GM12878 (cell line): ENCODE data around the gene SORBS1. TPM values are rescaled to one million over a fixed set of nuclear protein-coding genes. Genes with fewer than 3 reads are reported as not detected.

Experiments used
- ATAC-seq: fragments of 200-7000 bp; cut with Tn5 transposase; 3 replicates; pipeline ENCODE4 v1.9.1; 2020; ENCODE audit warnings: mild to moderate bottlenecking, moderate library complexity
- BruUV-seq: library from RNA; stranded (reverse); fragments of 400-500 nt; replicated peaks from 2 replicates; lab custom pipeline; 2021; lab: Mats Ljungman, UMichigan
- CTCF ChIA-PET: fragments of 300-600 bp; sonication (Branson Sonifier 250); formaldehyde crosslinking; extraction: SDS; loops from one replicate; lab custom pipeline; 2021; ENCODE audit warnings: inconsistent platforms; lab: Yijun Ruan, JAX
- POLR2A ChIA-PET: fragments of 350-600 bp; formaldehyde crosslinking; extraction: SDS; loops from one replicate; lab custom pipeline; 2021; ENCODE audit warnings: inconsistent platforms; lab: Charles Lee
- RAD21 ChIA-PET: fragments of 300-600 bp; sonication (Branson Sonifier 250); formaldehyde crosslinking; loops from one replicate; lab custom pipeline; 2023; ENCODE audit warnings: antibody characterized with exemption; ENCODE audit not compliant: unreplicated experiment; lab: Charles Lee
- SMC1A ChIA-PET: fragments of 300-600 bp; sonication (Branson Sonifier 250); formaldehyde crosslinking; loops from one replicate; lab custom pipeline; 2023; ENCODE audit not compliant: unreplicated experiment, uncharacterized antibody; lab: Charles Lee
- DNase-seq: peaks from one replicate; pipeline ENCODE4 v3.0.0-alpha.2; 2011; ENCODE audit warnings: low read depth, low spot score
- FAIRE-seq: peaks from 3 replicates; lab custom pipeline; 2011; peaks lifted over from hg19 to GRCh38; lab: Jason Lieb, UNC
- H2AFZ ChIP-seq: 2 replicates; pipeline ENCODE4 v1.6.0; 2011; ENCODE audit warnings: low read depth, low read length, control low read depth; ENCODE audit not compliant: control insufficient read depth
- H3K27ac ChIP-seq: 2 replicates; pipeline ENCODE4 v1.5.1; 2011; ENCODE audit warnings: control low read depth; ENCODE audit not compliant: control insufficient read depth, insufficient read depth
- H3K27me3 ChIP-seq, 2 experiments: replicated peaks in 1 of 2; 2 replicates each; pipeline versions ENCODE4 v1.6.0 to v1.6.1; 2011; ENCODE audit warnings: low read length in 1 of 2; ENCODE audit not compliant: control insufficient read depth in 2 of 2, insufficient read depth in 2 of 2
- H3K36me3 ChIP-seq, 2 experiments: 2 replicates each; pipeline ENCODE4 v1.5.1; 2011; ENCODE audit warnings: low read length in 1 of 2; ENCODE audit not compliant: control insufficient read depth in 2 of 2, insufficient read depth in 2 of 2
- H3K4me1 ChIP-seq: 2 replicates; pipeline ENCODE4 v1.6.1; 2011; ENCODE audit warnings: mild to moderate bottlenecking, low read length, moderate library complexity, mixed read lengths; ENCODE audit not compliant: control insufficient read depth, insufficient read depth
- H3K4me2 ChIP-seq: 2 replicates; pipeline ENCODE4 v1.6.0; 2011; ENCODE audit warnings: control low read depth; ENCODE audit not compliant: control insufficient read depth, insufficient read depth
- H3K4me3 ChIP-seq: fragments of 200-600 bp; sonication (generic); 2 replicates; pipeline ENCODE4 v1.5.1; 2016
- H3K79me2 ChIP-seq: 2 replicates; pipeline ENCODE4 v1.6.0; 2011; ENCODE audit warnings: low read length; ENCODE audit not compliant: control insufficient read depth, insufficient read depth
- H3K9ac ChIP-seq: 2 replicates; pipeline ENCODE4 v1.8.0; 2011; ENCODE audit warnings: low read length, control low read depth, mixed read lengths; ENCODE audit not compliant: control insufficient read depth, insufficient read depth
- H3K9me3 ChIP-seq: replicated peaks from 3 replicates; pipeline ENCODE4 v1.5.1; 2011; ENCODE audit warnings: mild to moderate bottlenecking, low read length; ENCODE audit not compliant: control insufficient read depth, insufficient read depth
- H4K20me1 ChIP-seq: 2 replicates; pipeline ENCODE4 v1.6.0; 2011; ENCODE audit not compliant: control insufficient read depth, insufficient read depth
- FOXK2 ChIP-seq: fragments of 450-650 bp; IDR thresholded peaks from 2 replicates; pipeline ENCODE4 v1.6.1; 2017; ENCODE audit warnings: mild to moderate bottlenecking, moderate library complexity
- MEF2A ChIP-seq: IDR thresholded peaks from 2 replicates; pipeline ENCODE4 v1.6.1; 2011; ENCODE audit warnings: low read depth, mild to moderate bottlenecking, low read length, moderate library complexity; ENCODE audit not compliant: insufficient read depth
- MXI1 ChIP-seq: fragments of 150-350 bp; IDR thresholded peaks from 2 replicates; pipeline ENCODE4 v1.6.1; 2011; ENCODE audit warnings: low read depth, mild to moderate bottlenecking, inconsistent platforms, low read length, improper control_type of control experiment
- MYC ChIP-seq: IDR thresholded peaks from 2 replicates; pipeline ENCODE4 v1.6.1; 2011; ENCODE audit warnings: mild to moderate bottlenecking, low read length, moderate library complexity, inconsistent platforms; ENCODE audit not compliant: insufficient read depth, insufficient replicate concordance, insufficient read length, severe bottlenecking
- NFIC ChIP-seq: IDR thresholded peaks from 2 replicates; pipeline ENCODE4 v1.6.1; 2012; ENCODE audit warnings: low read depth, mild to moderate bottlenecking, inconsistent platforms, low read length, moderate library complexity
- PAX8 ChIP-seq: fragments of 450-650 bp; IDR thresholded peaks from 2 replicates; pipeline ENCODE4 v1.6.1; 2017; ENCODE audit warnings: mild to moderate bottlenecking, moderate library complexity
- RB1 ChIP-seq: fragments of 450-650 bp; formaldehyde crosslinking; IDR thresholded peaks from 2 replicates; pipeline ENCODE4 v1.6.1; 2017; ENCODE audit warnings: mild to moderate bottlenecking, borderline replicate concordance
- SREBF2 ChIP-seq: IDR thresholded peaks from 2 replicates; pipeline ENCODE4 v1.6.1; 2012; ENCODE audit warnings: mild to moderate bottlenecking, low read length
- TAF1 ChIP-seq: IDR thresholded peaks from 2 replicates; pipeline ENCODE4 v1.6.1; 2011; ENCODE audit warnings: mild to moderate bottlenecking, low read depth, low read length, borderline replicate concordance
- YBX1 ChIP-seq: fragments of 450-650 bp; IDR thresholded peaks from 2 replicates; pipeline ENCODE4 v1.6.1; 2016; ENCODE audit warnings: antibody characterized with exemption
- WGBS: methylation state at CpG from one replicate; pipeline ENCODE4 v1.1.6; 2016; ENCODE audit warnings: low lambda C conversion rate; ENCODE audit not compliant: insufficient replicate concordance, insufficient coverage; ENCODE audit errors: missing lambda C conversion rate; 5-methylcytosine and 5-hydroxymethylcytosine counted together
- in situ Hi-C: fragments of 300-500 bp; cut with MboI; formaldehyde crosslinking; loops from 9 replicates; pipeline ENCODE4 v1.14.3; 2018; ENCODE audit warnings: mixed read lengths
- intact Hi-C: fragments of 100-400 bp; cut with micrococcal nuclease; formaldehyde crosslinking; loops from one replicate; pipeline ENCODE4 v1.14.2; 2022; ENCODE audit not compliant: unreplicated experiment
- polyA plus RNA-seq, 11 experiments: library from polyadenylated mRNA; depleted of rRNA in 4 of 11; unstranded in 6 of 11; stranded (reverse) in 5 of 11; fragments of >200 nt; fragmentation: Nextera tagmentation in 4 of 11; fragmentation: Illumina TruSeq in 1 of 11; extraction: Ambion mirVana in 4 of 11; extraction: Trizol in 1 of 11; gene quantifications; 1 replicate in 1 of 11; 2 replicates in 10 of 11; pipeline versions ENCODE4 v1.2.1 to v1.2.3, GENCODE V29; 2011 to 2016; ENCODE audit warnings: inconsistent platforms in 2 of 11, missing spikeins in 2 of 11, low read depth in 1 of 11
- total RNA-seq, 4 experiments: library from RNA; depleted of rRNA in 3 of 4; stranded (reverse); fragments of >200 nt in 3 of 4; fragmentation: Illumina TruSeq in 1 of 4; extraction: Trizol in 1 of 4; gene quantifications; 2 replicates each; pipeline versions ENCODE4 v1.2.1 to v1.2.3, GENCODE V29; 2013 to 2021
- TF ChIP-seq, protein P1 (sequence below): IDR thresholded peaks from 2 replicates; pipeline ENCODE4 v1.6.1; 2012; ENCODE audit warnings: mild to moderate bottlenecking, low read depth, low read length
- TF ChIP-seq, protein P2 (sequence below): IDR thresholded peaks from 2 replicates; pipeline ENCODE4 v1.6.1; 2011; ENCODE audit warnings: low read depth, mild to moderate bottlenecking, low read length, moderate library complexity, borderline replicate concordance; ENCODE audit errors: extremely low read depth
- TF ChIP-seq, protein P3 (sequence below): IDR thresholded peaks from 2 replicates; pipeline ENCODE4 v1.6.1; 2011; ENCODE audit warnings: low read depth, low read length, improper control_type of control experiment, borderline replicate concordance

Gene SORBS1
- total and polyA plus RNA-seq, 10 of the 15 experiments (the other 5 are each of a cell fraction or from before 2014, with no cell fraction given), result 0.13 to 0.75 (median 0.39) TPM

DNA sequence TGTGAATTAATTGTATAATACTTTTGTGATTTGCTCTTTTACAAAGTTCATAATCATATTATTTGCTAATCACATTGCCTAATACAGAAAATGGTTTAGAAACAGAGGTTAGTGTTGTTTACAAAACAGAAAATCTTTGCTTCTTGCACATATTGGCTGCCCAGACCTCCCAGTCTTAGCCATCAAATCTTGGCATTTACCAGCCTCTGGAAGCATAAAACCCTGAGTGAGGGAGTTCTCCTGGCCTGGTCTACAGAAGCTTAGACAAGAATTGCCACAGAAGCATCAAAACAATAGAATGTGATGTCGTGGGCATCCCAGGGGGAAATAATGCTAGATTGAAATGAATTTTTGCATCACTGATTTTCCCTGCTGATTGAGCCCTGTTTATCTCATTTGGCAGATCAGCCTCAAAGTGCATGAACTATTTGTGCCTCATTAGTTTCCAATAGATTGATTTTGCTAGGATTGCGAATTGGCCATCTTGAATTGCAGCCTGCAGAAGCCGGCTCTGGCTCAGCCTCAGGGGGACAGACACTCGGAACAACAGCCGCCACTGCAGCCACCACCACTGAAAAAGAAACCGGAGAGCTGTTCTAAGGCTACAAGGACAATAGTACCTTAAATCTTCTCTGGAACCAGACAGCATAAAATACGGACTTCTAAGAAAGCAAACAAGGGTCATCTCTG lies 11.1 kb upstream of the SORBS1 start:
- Histone ChIP-seq H3K27ac (no peak overlapping the region), H3K36me3 (no peaks in the 10 kb centered on the region), H3K4me1 (no peaks in the 10 kb centered on the region), H3K27me3 (peaks cover 2% of the 10 kb centered on the region in 2 experiments; a peak in 3 of 4 replicates), H3K79me2 (no peaks in the 10 kb centered on the region), H3K9me3 (no peaks in the 10 kb centered on the region), H3K9ac (no peak overlapping the region), H2AFZ (no peak overlapping the region), H4K20me1 (no peaks in the 10 kb centered on the region), H3K4me2 (no peak overlapping the region), H3K4me3 (no peak overlapping the region)
- RAD21 ChIA-PET, result no interaction called here
- BruUV-seq, result no TSS peak
- SMC1A ChIA-PET, result no interaction called here
- POLR2A ChIA-PET, result no interaction called here
- TF ChIP-seq FOXK2, result no peak
- TF ChIP-seq TAF1, result no peak
- intact Hi-C loops (no loop called here), in situ Hi-C loops (no loop called here)
- FAIRE-seq (no peak), ATAC-seq (no peak), DNase-seq (no peak)
- CTCF ChIA-PET, result no interaction called here
- WGBS, result 37% methylated on average over 7 of the region's 7 CpGs

DNA sequence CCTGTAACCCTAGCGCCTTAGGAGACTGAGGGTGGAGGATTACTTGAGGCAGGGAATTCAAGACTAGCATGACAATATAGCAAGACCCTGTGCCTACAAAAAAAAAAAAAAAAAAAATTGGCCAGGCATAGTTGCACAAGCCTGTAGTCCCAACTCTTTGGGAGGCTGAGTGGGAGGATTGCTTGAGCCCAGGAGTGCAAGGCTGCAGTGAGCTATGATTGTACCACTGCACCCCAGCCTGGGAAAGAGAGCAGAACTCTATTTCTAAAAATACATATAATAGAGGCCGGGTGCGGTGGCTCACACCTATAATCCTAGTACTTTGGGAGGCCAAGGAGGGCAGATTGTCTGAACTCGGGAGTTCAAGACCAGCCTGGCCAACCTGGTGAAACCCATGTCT lies 10.2 kb upstream of the SORBS1 start:
- ChIA-PET CTCF (no interaction called here), SMC1A (no interaction called here), POLR2A (no interaction called here), RAD21 (no interaction called here)
- DNase-seq, result no peak
- Histone ChIP-seq H4K20me1 (no peaks in the 10 kb centered on the region), H3K27ac (no peak overlapping the region), H3K36me3 (no peaks in the 10 kb centered on the region), H3K79me2 (no peaks in the 10 kb centered on the region), H2AFZ (no peak overlapping the region), H3K9ac (no peak overlapping the region), H3K4me1 (no peaks in the 10 kb centered on the region), H3K27me3 (peaks cover 2% of the 10 kb centered on the region in 2 experiments; a peak in 3 of 4 replicates), H3K4me3 (no peak overlapping the region), H3K9me3 (no peaks in the 10 kb centered on the region), H3K4me2 (no peak overlapping the region)
- FAIRE-seq, result no peak
- no peak for ATAC-seq
- 45% methylated on average over 4 of the region's 4 CpGs for WGBS
- in situ Hi-C loops (no loop called here), intact Hi-C loops (no loop called here)
- BruUV-seq, result no TSS peak
- TF ChIP-seq RB1 (no peak), NFIC (no peak), MEF2A (no peak), PAX8 (no peak), SREBF2 (no peak), MXI1 (no peak), YBX1 (no peak), MYC (no peak)
- TF ChIP-seq, protein P1, sequence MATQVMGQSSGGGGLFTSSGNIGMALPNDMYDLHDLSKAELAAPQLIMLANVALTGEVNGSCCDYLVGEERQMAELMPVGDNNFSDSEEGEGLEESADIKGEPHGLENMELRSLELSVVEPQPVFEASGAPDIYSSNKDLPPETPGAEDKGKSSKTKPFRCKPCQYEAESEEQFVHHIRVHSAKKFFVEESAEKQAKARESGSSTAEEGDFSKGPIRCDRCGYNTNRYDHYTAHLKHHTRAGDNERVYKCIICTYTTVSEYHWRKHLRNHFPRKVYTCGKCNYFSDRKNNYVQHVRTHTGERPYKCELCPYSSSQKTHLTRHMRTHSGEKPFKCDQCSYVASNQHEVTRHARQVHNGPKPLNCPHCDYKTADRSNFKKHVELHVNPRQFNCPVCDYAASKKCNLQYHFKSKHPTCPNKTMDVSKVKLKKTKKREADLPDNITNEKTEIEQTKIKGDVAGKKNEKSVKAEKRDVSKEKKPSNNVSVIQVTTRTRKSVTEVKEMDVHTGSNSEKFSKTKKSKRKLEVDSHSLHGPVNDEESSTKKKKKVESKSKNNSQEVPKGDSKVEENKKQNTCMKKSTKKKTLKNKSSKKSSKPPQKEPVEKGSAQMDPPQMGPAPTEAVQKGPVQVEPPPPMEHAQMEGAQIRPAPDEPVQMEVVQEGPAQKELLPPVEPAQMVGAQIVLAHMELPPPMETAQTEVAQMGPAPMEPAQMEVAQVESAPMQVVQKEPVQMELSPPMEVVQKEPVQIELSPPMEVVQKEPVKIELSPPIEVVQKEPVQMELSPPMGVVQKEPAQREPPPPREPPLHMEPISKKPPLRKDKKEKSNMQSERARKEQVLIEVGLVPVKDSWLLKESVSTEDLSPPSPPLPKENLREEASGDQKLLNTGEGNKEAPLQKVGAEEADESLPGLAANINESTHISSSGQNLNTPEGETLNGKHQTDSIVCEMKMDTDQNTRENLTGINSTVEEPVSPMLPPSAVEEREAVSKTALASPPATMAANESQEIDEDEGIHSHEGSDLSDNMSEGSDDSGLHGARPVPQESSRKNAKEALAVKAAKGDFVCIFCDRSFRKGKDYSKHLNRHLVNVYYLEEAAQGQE, result no peak
- TF ChIP-seq, protein P2, sequence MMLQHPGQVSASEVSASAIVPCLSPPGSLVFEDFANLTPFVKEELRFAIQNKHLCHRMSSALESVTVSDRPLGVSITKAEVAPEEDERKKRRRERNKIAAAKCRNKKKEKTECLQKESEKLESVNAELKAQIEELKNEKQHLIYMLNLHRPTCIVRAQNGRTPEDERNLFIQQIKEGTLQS, result no peak
- TF ChIP-seq, protein P3, sequence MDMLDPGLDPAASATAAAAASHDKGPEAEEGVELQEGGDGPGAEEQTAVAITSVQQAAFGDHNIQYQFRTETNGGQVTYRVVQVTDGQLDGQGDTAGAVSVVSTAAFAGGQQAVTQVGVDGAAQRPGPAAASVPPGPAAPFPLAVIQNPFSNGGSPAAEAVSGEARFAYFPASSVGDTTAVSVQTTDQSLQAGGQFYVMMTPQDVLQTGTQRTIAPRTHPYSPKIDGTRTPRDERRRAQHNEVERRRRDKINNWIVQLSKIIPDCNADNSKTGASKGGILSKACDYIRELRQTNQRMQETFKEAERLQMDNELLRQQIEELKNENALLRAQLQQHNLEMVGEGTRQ, result no peak
